Measurements from ENCODE around the gene DNAH17.

DNAH17 gene

DNA sequence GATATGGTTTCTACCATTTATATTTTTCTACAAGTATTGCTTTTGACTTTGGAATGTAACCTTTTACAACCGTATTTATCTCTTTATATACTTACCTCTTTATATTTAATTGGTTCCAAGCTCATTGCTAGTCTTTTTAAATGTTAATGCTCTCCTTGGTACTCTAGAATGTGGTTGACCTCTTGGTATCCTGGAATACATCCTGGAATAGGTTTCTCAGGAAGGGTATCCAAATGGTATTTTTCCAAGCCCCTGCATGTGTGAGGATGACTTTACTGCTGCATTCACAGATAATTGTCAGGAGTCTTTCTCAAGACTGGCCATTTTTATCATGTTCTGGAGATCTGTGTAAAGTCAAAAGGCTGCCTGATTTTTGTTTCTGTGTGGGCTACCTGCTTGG is 30.2 kb downstream of the DNAH17 start:
- DNase-seq (ENCODE audit: low read depth, low spot score) = no peak

DNA sequence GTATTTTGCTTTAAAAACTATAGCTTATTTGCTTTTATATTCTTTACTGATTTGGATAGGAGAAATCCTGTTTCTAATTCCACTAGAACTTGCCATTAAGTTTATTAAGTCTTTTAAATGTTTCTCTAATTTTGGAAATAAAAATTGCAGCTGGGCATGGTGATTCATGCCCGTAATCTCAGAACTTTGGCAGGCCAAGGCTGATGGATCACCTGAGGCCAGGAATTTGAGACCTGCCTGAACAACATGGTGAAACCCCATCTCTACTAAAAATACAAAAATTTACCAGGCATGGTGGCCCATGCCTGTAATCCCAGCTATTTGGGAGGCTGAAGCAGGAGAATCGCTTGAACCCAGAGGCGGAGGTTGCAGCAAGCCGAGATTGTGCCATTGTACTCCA is 30.7 kb downstream of the DNAH17 start:
- DNase-seq (ENCODE audit: low read depth, low spot score) = no peak

GRCh38 chr17:78544881-78545755 is 32.1 kb downstream of the DNAH17 start:
- no peak for DNase-seq (ENCODE audit: low read depth, low spot score)

DNA sequence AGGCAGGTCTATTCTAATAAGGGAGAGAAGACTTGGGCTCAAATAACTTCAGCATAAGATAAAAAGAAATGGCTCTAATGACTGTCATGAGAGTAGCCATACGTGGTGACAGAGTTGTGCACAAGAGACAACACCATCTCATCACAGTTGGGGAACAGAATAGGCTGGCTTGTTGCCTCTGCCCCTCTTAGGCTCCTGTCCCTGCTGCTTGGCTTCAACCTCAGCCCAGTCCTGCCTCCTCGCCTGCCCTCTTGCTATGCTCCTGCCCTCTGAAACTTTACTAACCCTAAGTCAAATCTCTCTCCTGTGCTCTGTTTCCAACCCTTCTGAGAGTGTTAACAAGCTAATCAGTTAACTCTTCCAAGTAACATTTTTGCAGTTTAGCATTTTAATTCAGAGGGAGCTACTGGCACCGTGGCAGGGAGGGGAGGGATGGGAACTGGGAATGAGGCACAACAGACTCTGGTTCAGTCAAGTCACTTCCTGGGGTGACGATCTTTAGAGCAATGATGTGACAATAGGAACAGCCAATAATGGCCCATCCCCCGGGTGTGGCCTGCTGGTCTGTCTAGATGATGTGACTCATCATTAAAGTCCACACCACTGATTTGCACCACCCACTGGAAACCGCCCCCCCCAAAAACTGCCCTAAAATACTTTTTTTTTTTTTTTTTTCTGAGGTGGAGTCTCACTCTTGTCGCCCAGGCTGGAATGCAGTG is 35.5 kb downstream of the DNAH17 start:
- no peak for DNase-seq (ENCODE audit: low read depth, low spot score)

- DNase-seq (ENCODE audit: low read depth, low spot score) = no peak
Measured at GRCh38 chr17:78539781-78540180, 37.4 kb downstream of the DNAH17 start.

GRCh38 chr17:78538033-78538776 is 39.0 kb downstream of the DNAH17 start:
- no peak for DNase-seq (ENCODE audit: low read depth, low spot score)

GRCh38 chr17:78537217-78537860 is 39.9 kb downstream of the DNAH17 start:
- DNase-seq (ENCODE audit: low read depth, low spot score) = no peak

GRCh38 chr17:78535273-78536197 is 41.7 kb downstream of the DNAH17 start:
- DNase-seq (ENCODE audit: low read depth, low spot score) = no peak

- DNase-seq (ENCODE audit: low read depth, low spot score) = no peak
Measured at GRCh38 chr17:78534492-78535272, 42.5 kb downstream of the DNAH17 start.

- DNase-seq (ENCODE audit: low read depth, low spot score) = no peak
Measured at GRCh38 chr17:78532922-78533640, 44.1 kb downstream of the DNAH17 start.

DNA sequence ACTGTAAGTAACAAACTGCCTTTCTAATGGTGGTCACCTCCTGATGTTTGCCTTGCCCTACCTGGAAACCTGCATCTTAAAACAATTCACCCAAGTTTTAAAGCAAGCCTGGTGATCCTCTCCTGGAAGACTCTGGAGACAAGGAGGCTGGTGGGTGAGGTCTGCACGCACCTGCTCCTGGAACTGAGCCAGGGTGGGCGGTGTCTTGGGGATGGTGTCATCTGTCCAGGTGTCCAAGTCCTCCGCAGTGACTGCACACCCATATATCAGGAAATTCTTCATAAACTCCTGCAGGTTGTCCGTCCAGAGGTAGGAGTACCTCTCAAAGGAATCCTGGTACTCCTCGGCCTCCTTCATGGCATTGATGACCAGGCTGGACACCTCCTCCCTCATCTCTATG is 44.9 kb downstream of the DNAH17 start:
- DNase-seq (ENCODE audit: low read depth, low spot score) = no peak

GRCh38 chr17:78530675-78531074 is 46.5 kb downstream of the DNAH17 start:
- DNase-seq (ENCODE audit: low read depth, low spot score) = no peak

DNA sequence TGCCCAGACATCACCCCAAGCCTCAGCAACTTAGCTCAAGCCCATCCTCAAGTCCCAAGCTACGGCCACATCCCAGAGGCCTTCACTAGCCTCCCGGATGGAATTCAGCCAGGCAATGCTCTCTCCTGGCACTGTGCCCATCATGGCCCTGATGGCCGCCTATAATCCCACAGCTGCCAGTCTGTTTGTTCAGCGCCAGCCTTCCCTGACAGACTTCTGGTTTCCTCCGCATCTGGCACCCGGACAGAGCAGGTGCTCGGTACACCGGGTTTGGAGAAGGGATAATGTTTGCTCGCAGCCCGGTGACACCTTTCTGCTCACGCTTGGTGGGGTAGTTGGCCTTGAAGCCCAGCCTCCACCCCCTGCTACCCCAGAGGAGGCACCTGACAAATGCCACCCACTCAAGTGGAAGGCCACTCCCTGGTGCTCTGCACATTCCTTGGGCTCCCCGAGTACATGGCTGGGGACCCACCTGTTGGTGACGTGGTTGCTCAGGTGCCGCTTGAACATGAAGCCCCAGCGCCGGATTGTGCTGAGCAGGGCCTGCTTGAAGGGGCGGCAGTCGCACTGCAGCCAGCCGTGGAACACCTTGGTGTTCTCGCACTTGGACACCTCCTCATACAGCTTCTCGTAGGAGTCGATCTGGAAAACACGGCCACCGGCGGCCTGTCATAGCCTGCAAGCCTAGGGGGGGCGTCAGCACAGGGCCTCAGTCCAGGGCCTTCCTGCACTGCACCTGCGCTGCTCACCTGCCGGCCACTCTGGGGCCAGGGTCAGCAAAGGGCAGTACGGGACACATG is 47.1 kb downstream of the DNAH17 start:
- DNase-seq (ENCODE audit: low read depth, low spot score) = no peak

DNA sequence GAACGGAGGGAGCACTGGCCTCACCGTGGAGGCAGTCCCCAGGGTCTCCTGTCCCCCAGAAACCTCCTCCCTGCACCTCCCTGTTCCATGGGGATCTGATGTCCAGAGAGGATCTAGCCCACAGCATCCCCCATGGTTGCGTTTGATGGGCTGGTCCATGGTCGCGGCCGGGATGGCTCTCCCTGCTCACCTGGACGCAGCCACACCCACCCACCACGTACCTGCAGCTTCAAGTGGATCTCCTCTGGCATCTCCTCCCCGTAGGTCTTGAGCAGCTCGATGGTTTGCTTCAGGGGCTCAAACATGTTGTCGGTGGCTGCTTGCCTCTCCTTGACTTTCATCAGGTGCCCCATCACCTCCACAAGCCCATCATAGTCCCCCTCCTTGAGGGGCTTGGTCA is 47.9 kb downstream of the DNAH17 start:
- DNase-seq (ENCODE audit: low read depth, low spot score) = no peak

GRCh38 chr17:78528541-78528940 is 48.7 kb downstream of the DNAH17 start:
- no peak for DNase-seq (ENCODE audit: low read depth, low spot score)

DNA sequence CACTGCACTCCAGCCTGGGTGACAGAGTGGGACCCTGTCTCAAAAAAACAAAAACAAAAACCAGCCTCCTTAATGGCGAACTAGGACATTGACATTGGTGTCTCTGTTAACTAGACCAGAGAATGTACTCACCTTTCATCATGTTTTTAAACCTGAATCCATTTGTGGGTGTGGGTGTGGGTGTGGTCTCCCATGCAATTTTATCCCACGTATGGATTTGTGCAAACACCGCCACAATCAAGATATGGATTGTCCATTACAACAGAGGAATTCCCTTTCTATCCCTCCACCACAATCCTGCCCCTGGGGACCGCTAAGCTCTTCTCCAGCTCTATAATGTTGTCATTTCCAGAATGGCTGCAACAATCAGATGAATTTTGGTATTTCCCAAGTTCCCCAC is 49.9 kb downstream of the DNAH17 start:
- no peak for DNase-seq (ENCODE audit: low read depth, low spot score)

DNA sequence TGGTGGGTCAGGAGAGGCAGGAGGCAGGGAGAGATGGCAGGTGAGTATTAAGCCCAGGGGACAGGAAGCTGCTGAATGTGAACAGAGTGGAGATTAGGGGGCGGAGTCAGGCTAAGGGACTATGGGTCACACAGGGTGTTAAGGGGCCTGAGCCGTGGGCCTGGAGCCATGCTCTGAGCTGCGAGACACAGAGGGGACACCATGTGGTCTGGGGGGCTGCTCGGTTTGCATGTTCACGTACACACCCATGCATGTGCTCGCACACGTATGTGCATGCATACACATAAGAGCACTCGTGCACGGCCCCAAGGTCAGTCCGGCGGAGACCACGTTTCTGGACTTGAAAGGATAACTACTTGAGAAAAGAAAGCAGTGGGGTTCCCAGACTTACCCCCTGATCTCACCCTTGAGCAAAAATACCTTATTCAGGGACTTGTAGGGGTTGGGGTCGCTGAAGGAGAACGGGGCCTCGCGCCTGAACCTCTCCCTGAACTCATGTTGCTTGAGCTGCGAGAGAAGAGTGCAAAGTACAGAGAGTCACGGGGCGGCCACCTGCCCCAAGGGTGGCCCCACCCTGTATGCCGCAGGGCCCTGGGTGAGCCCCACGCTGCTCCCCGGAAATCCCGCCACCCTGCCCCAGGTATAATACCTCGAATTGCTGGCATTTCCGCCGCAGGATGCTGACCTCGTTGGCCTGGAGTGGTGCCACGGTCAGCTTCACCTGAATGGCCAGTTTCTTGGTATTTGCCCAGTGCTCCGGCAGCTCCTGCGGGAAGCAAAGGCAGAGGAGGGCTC is 50.8 kb downstream of the DNAH17 start:
- no peak for DNase-seq (ENCODE audit: low read depth, low spot score)

Data from activated naive CD8-positive, alpha-beta T cell treated with anti-CD3 and anti-CD28 coated beads, Interleukin-2, amount 50 U/mL, for 16 hours (primary cell).